ES-I3 (cell line): ENCODE data around the gene GDPGP1.
"Not testable (repeated sequence)": the region's sequence is repeated elsewhere in the genome, so short reads cannot be mapped to it uniquely, and the experiment has no call there.

Experiments
- H3K36me3 ChIP-seq: 2 replicates; pipeline ENCODE4 v1.6.1; 2013; ENCODE audit warnings: mild to moderate bottlenecking, low read length, control low read depth, moderate library complexity; ENCODE audit not compliant: insufficient read depth
- H3K4me1 ChIP-seq: 2 replicates; pipeline ENCODE4 v1.6.1; 2013; ENCODE audit warnings: mild to moderate bottlenecking, control low read depth, low read length; ENCODE audit not compliant: insufficient read depth
- H3K9ac ChIP-seq: 2 replicates; pipeline ENCODE4 v1.6.1; 2013; ENCODE audit warnings: low read depth, mild to moderate bottlenecking, low read length, moderate library complexity
- H3K9me3 ChIP-seq: 2 replicates; pipeline ENCODE4 v1.6.1; 2013; ENCODE audit warnings: mild to moderate bottlenecking, low read length, moderate library complexity; ENCODE audit not compliant: control insufficient read depth, insufficient read depth

GDPGP1 gene

GRCh38 chr15:90234096-90234988 lies at the start of gene GDPGP1:
TSS of gene GDPGP1 (plus strand) at chr15:90234209. CDS start at chr15:90240909, 6,700 bp downstream.
- H3K9ac ChIP-seq = peak within 1 kb of the TSS; percentile 71
- no peaks in the 10 kb centered on the region for H3K36me3 ChIP-seq
- H3K9me3 ChIP-seq = no peaks in the 10 kb centered on the region
- H3K4me1 ChIP-seq = 0 out of 2 replicates have a peak, but pooled peaks cover 3% of the 10 kb centered on the region

- H3K9me3 ChIP-seq = no peaks in the 10 kb centered on the region
- peak overlapping the region; percentile 68 for H3K9ac ChIP-seq
- H3K4me1 ChIP-seq = peaks cover 3% of the 10 kb centered on the region; the same call in 1 of the 2 replicates
- no peaks in the 10 kb centered on the region for H3K36me3 ChIP-seq
Measured at GRCh38 chr15:90184786-90185704, 49.0 kb upstream of the GDPGP1 start.

- Histone ChIP-seq H3K4me1 (peaks cover 14% of the 10 kb centered on the region; the same call in 1 of the 2 replicates), H3K9ac (no peak overlapping the region), H3K36me3 (no peaks in the 10 kb centered on the region), H3K9me3 (no peaks in the 10 kb centered on the region)
Measured at GRCh38 chr15:90187257-90187868, 46.6 kb upstream of the GDPGP1 start.

GRCh38 chr15:90188065-90188464 lies 45.9 kb upstream of the GDPGP1 start:
- peaks cover 14% of the 10 kb centered on the region; the same call in 1 of the 2 replicates for H3K4me1 ChIP-seq

GRCh38 chr15:90188914-90189748 lies 44.9 kb upstream of the GDPGP1 start:
- Histone ChIP-seq H3K9ac (no peak overlapping the region), H3K4me1 (peaks cover 12% of the 10 kb centered on the region; the same call in 1 of the 2 replicates), H3K9me3 (no peaks in the 10 kb centered on the region)

More at GRCh38 chr15:90188065-90188464, 45.9 kb upstream of the GDPGP1 start:
- H3K36me3 ChIP-seq, H3K9me3 ChIP-seq, H3K9ac ChIP-seq: not testable (repeated sequence)

DNA sequence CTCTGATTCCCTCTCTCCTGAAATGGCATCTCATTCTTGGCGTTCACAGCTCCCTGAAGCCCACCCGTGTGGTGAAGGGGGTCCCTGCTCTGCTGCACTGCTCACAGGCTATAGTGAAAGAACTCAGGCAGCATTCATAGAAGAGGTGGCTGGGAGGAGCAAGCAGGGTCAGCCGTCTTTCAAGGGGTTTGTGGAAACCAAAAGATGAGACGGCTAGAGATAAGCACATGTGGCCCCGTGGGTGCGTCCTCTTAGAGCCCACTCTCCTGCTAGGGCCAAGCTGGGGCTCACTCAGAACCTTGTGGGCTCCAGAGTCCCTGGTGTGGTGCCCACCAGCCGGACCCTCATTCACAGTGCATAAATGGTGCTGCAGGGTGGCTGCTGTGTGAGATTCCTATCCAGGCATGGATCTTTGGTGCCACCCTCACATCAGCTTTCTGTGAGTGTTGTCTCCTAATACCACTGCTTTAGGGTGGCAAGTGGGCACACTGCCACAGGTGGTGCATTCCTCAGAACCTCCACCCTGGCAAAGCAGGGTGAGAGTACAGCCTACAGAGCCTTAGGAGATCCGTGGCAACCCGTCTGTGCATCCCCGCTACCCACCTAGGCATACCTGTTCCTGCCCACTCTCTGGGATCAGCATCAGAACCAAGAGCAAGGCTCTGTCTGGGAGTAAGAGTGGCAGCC lies 44.1 kb upstream of the GDPGP1 start:
- Histone ChIP-seq H3K36me3 (no peaks in the 10 kb centered on the region), H3K4me1 (peaks cover 11% of the 10 kb centered on the region; the same call in 1 of the 2 replicates), H3K9ac (no peak overlapping the region), H3K9me3 (no peaks in the 10 kb centered on the region)

More at GRCh38 chr15:90188914-90189748, 44.9 kb upstream of the GDPGP1 start:
- no peaks in the 10 kb centered on the region for H3K36me3 ChIP-seq

DNA sequence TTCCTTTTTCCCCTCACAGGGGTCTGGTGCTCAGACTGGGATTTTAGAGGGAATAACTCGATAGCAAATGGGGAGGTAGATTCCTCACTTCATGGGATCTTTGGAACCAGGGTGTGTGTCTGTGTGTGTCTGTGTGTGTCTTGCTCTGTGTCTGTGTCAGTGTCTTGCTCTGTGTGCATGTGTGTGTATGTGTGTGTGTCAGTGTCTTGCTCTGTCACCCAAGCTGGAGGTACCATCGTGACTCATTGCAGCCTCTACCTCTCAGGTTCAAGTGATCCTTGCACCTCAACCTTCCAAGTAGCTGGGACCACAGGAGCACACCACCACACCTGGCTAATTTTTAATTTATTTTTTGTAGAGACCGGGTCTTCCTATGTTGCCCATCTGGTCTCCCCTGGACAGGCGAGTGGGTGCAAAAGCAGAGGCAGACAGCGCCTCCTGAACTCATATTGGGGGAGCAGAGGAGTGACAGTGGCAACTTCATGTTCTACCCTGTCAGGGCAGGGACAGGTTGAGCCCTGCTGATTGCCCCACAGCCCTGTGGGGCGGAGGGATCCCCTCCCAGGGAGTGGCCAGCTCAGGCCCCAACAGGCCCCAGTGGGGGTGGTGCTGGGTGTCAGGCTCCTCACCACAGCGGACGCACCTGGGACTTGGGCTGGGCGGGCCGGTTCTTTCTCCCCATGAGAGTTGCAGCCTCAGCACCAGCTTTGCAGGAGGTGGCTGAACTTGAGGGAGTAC lies 43.2 kb upstream of the GDPGP1 start:
- Histone ChIP-seq H3K36me3 (no peaks in the 10 kb centered on the region), H3K9ac (no peak overlapping the region), H3K4me1 (peaks cover 11% of the 10 kb centered on the region; the same call in 1 of the 2 replicates), H3K9me3 (no peaks in the 10 kb centered on the region)

DNA sequence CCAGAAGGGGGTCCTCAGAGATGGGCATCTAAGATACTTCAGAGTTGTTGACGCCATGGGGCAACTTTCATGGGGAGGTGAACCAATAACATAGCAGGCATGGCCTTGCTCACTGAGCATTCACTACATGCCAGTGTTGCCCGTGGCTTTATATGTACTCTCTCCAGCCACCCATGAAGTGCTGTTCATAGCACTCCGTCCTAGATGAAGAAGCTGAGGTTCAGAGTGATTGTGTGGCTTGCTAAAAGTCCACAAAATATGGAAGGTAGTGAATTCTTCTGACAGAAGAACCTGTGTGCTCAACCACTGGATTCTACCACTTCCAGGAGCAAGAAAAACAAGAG lies 42.7 kb upstream of the GDPGP1 start:
- no peak overlapping the region for H3K9ac ChIP-seq
- peaks cover 11% of the 10 kb centered on the region; the same call in 1 of the 2 replicates for H3K4me1 ChIP-seq
- H3K36me3 ChIP-seq = no peaks in the 10 kb centered on the region
- H3K9me3 ChIP-seq = no peaks in the 10 kb centered on the region

DNA sequence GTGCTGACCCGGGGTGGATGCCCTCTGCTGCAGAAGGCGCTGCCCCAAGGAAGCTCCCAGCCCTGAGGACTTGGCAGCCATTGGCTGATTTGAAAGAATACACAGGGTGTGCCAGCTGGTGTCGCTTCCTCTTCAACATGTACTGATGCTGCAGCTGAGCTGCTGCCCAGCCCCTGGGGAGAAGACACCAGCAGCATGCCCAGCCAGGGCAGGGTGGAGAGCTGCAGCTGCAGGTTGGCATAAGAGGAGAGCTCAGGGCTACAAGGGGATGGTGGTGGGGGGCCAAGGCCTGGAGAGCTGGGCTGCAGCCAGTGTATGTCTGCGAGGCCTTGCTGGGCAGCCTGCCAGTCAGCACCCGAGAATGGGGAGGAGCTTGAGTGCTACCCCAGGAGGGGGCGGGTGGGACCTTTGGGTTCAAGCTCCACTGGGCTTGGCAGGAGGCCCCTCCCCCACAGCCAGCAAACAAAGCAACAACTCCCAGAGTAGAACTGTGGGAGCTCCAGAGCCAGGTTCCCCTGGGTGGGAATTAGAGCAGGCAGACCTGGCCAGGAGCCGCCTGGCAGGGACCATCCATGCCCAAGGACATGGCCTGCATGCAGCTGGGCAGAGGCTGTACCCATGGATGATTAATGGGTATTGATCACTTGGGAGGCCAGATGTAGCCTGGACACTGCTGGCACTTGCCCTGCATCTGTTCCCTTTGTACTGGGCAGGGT lies 42.1 kb upstream of the GDPGP1 start:
- H3K4me1 ChIP-seq = peaks cover 11% of the 10 kb centered on the region; the same call in 1 of the 2 replicates
- H3K36me3 ChIP-seq = no peaks in the 10 kb centered on the region
- H3K9ac ChIP-seq = no peak overlapping the region
- H3K9me3 ChIP-seq = no peaks in the 10 kb centered on the region

- no peak overlapping the region for H3K9ac ChIP-seq
- H3K4me1 ChIP-seq = peaks cover 11% of the 10 kb centered on the region; the same call in 1 of the 2 replicates
- no peaks in the 10 kb centered on the region for H3K9me3 ChIP-seq
- no peaks in the 10 kb centered on the region for H3K36me3 ChIP-seq
Measured at GRCh38 chr15:90192961-90193786, 40.8 kb upstream of the GDPGP1 start.

- no peak overlapping the region for H3K9ac ChIP-seq
- peaks cover 11% of the 10 kb centered on the region; the same call in 1 of the 2 replicates for H3K4me1 ChIP-seq
- H3K36me3 ChIP-seq = no peaks in the 10 kb centered on the region
- H3K9me3 ChIP-seq = no peaks in the 10 kb centered on the region
Measured at GRCh38 chr15:90194655-90195054, 39.4 kb upstream of the GDPGP1 start.
